ENCODE measurements around the gene TMEM200A. TPM values are rescaled to one million over a fixed set of nuclear protein-coding genes. Genes with fewer than 3 reads are reported as not detected.

TMEM200A gene
- polyA plus RNA-seq, 3 donors: not detected

- peaks cover 0 to 3% (median 2%) of the 10 kb centered on the region in 3 donors for H3K27me3 Mint-ChIP-seq (ENCODE audit: low read depth in 3 of 3)
- H2AFZ ChIP-seq (ENCODE audit: insufficient read depth, low read depth, low read length, poor library complexity, severe bottlenecking): no peak overlapping the region
- no peaks in the 10 kb centered on the region for H3K4me1 ChIP-seq (ENCODE audit: control insufficient read depth in 1 of 2, insufficient read depth in 2 of 2, low read length in 2 of 2)
- no peak overlapping the region for H3K4me3 ChIP-seq (replicated peaks in 1 of 3; ENCODE audit: low read depth in 2 of 3, low read length in 3 of 3)
- H3K27ac Mint-ChIP-seq: no peak overlapping the region
- no peak overlapping the region for H3K4me3 Mint-ChIP-seq
- no peak overlapping the region for H3K4me2 ChIP-seq (replicated peaks; ENCODE audit: extremely low read depth, low read length, poor library complexity, severe bottlenecking)
- H3K36me3 ChIP-seq (replicated peaks in 1 of 2; ENCODE audit: control insufficient read depth in 1 of 2, insufficient read depth in 2 of 2, low read length in 2 of 2): no peaks in the 10 kb centered on the region
- no peaks in the 10 kb centered on the region for H3K4me1 Mint-ChIP-seq
- intact Hi-C loops (cut with micrococcal nuclease): no loop called here
- H3K9me3 Mint-ChIP-seq: peaks cover 0 to 4% (median 0%) of the 10 kb centered on the region in 7 donors
- H3K9me3 ChIP-seq (replicated peaks in 1 of 2; ENCODE audit: control insufficient read depth in 1 of 2, insufficient read depth in 1 of 2, low read length in 2 of 2): no peaks in the 10 kb centered on the region
- no peaks in the 10 kb centered on the region for H4K20me1 ChIP-seq (ENCODE audit: insufficient read depth, low read length)
- DNase-seq: no peak
- no peak overlapping the region for H3K27ac ChIP-seq (ENCODE audit: low read depth in 1 of 2, low read length in 2 of 2)
- H3K27me3 ChIP-seq (ENCODE audit: control insufficient read depth in 2 of 2, insufficient read depth in 2 of 2, low read length in 2 of 2): no peaks in the 10 kb centered on the region
- TF ChIP-seq CTCF (IDR thresholded peaks at IDR 0.05): no peak
- H3K36me3 Mint-ChIP-seq: no peaks in the 10 kb centered on the region
- H3K9ac ChIP-seq (ENCODE audit: insufficient read depth, low read length, poor library complexity, severe bottlenecking): no peak overlapping the region
- H3K79me2 ChIP-seq (ENCODE audit: insufficient read depth, low read length): no peaks in the 10 kb centered on the region
Observed at GRCh38 chr6:130377371-130377770, 11.6 kb downstream of the TMEM200A start.

- Histone ChIP-seq H3K27me3 (ENCODE audit: control insufficient read depth in 2 of 2, insufficient read depth in 2 of 2, low read length in 2 of 2) (no peaks in the 10 kb centered on the region), H3K27ac (ENCODE audit: low read depth in 1 of 2, low read length in 2 of 2) (no peak overlapping the region), H3K4me1 (ENCODE audit: control insufficient read depth in 1 of 2, insufficient read depth in 2 of 2, low read length in 2 of 2) (no peaks in the 10 kb centered on the region), H3K4me3 (replicated peaks in 1 of 3; ENCODE audit: low read depth in 2 of 3, low read length in 3 of 3) (no peak overlapping the region), H3K9me3 (replicated peaks in 1 of 2; ENCODE audit: control insufficient read depth in 1 of 2, insufficient read depth in 1 of 2, low read length in 2 of 2) (no peaks in the 10 kb centered on the region), H3K9ac (ENCODE audit: insufficient read depth, low read length, poor library complexity, severe bottlenecking) (no peak overlapping the region), H3K4me2 (replicated peaks; ENCODE audit: extremely low read depth, low read length, poor library complexity, severe bottlenecking) (no peak overlapping the region), H3K36me3 (replicated peaks in 1 of 2; ENCODE audit: control insufficient read depth in 1 of 2, insufficient read depth in 2 of 2, low read length in 2 of 2) (no peaks in the 10 kb centered on the region), H3K79me2 (ENCODE audit: insufficient read depth, low read length) (no peaks in the 10 kb centered on the region), H4K20me1 (ENCODE audit: insufficient read depth, low read length) (no peaks in the 10 kb centered on the region), H2AFZ (ENCODE audit: insufficient read depth, low read depth, low read length, poor library complexity, severe bottlenecking) (no peak overlapping the region)
- H3K27ac Mint-ChIP-seq: no peak overlapping the region
- 92% methylated on average over 1 of the region's 2 CpGs for WGBS (ENCODE audit: insufficient coverage)
- H3K4me3 Mint-ChIP-seq: no peak overlapping the region
- H3K36me3 Mint-ChIP-seq: no peaks in the 10 kb centered on the region
- peaks cover 0 to 3% (median 2%) of the 10 kb centered on the region in 3 donors for H3K27me3 Mint-ChIP-seq (ENCODE audit: low read depth in 3 of 3)
- DNase-seq: no peak
- TF ChIP-seq CTCF (IDR thresholded peaks at IDR 0.05): no peak
- no peaks in the 10 kb centered on the region for H3K4me1 Mint-ChIP-seq
- H3K9me3 Mint-ChIP-seq: peaks cover 0 to 4% (median 0%) of the 10 kb centered on the region in 7 donors
- intact Hi-C loops (cut with micrococcal nuclease): no loop called here
Observed at GRCh38 chr6:130377915-130378314, 12.1 kb downstream of the TMEM200A start.

Measured in CD14-positive monocyte (primary cell).